Mucosa of stomach (tissue), 1 donor: ENCODE measurements around the gene PFKP.

ENCODE experiments used
- H3K27me3 ChIP-seq: one replicate; pipeline ENCODE4 v1.7.0; 2013; ENCODE audit warnings: mild to moderate bottlenecking, low read length; ENCODE audit not compliant: control insufficient read depth, insufficient read depth
- H3K36me3 ChIP-seq: one replicate; pipeline ENCODE4 v1.7.0; 2013; ENCODE audit warnings: low read length; ENCODE audit not compliant: control insufficient read depth, insufficient read depth
- H3K4me1 ChIP-seq: one replicate; pipeline ENCODE4 v1.7.0; 2013; ENCODE audit warnings: mild to moderate bottlenecking, low read length; ENCODE audit not compliant: control insufficient read depth, insufficient read depth
- H3K4me3 ChIP-seq: one replicate; pipeline ENCODE4 v1.7.0; 2013; ENCODE audit warnings: low read length
- H3K9ac ChIP-seq: one replicate; pipeline ENCODE4 v1.7.0; 2013; ENCODE audit warnings: mild to moderate bottlenecking, low read length, moderate library complexity
- H3K9me3 ChIP-seq: one replicate; pipeline ENCODE4 v1.7.0; 2013; ENCODE audit warnings: mild to moderate bottlenecking, low read length, moderate library complexity; ENCODE audit not compliant: control insufficient read depth
- donor health status: Pancreatic carcinoma.

The PFKP gene

DNA sequence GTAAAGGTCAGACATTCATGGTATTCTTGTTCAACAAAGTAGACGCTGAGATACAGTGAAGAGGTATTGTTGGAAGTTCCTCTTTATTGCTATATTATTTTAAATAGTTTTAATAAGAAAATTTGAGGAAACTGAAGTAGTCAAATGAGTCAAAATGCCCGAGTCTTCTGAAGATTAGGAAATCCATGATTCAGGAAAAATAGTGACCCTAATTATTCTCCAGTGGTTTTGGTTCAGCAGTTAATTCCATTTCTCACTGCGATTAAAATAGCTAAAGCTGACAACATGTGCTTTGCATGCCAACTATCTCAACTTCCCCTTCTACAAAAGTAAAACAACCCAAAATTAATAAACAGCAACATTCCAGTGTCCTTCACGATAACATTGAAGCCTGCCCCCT, 32.7 kb upstream of the PFKP start:
- Histone ChIP-seq H3K4me1 (no peaks in the 10 kb centered on the region), H3K4me3 (no peak overlapping the region), H3K9ac (no peak overlapping the region)

DNA sequence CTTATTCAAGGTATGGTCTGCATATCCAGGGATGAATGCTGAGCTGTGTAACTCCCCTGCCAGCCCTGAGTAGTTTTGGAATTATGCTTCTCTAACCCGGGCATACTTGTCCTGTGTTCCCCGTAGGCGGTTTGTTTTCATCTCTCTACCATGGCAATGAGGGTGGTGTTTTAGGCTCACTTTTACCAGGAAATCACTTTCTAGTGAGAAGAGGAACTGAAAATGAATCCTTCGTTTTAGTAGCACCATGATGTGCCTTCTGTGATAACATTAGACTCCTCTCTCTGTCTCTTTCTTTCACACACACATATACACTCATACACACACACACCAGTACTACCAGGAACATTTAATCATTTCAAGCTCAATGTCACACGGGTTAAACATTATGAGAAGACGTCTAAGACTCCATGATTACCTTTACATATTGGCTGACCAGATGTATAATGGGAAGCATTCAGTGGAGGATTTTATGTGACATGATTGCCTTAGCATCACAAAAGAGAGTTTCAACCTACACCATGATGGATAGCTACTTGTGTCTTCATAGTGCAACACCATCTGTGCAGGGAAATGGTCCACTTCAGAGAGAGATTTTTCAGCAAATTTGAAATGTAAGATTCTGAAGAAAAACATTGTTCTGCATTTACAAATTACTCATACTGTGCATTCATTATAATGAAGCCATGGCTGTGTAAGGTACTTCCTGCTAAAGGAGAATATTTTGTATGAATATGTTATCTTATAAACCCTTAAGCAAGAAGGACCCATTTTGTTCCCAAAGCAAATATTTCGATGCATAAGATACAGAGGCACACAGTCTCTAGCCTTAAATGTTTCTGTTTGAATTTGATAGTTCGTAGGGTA, 31.0 kb upstream of the PFKP start:
- Histone ChIP-seq H3K9ac (no peak overlapping the region), H3K36me3 (no peaks in the 10 kb centered on the region), H3K4me3 (no peak overlapping the region), H3K27me3 (no peaks in the 10 kb centered on the region), H3K9me3 (no peaks in the 10 kb centered on the region), H3K4me1 (no peaks in the 10 kb centered on the region)

More for the DNA sequence above, 32.7 kb upstream of the PFKP start:
- Histone ChIP-seq H3K27me3 (no peaks in the 10 kb centered on the region), H3K9me3 (no peaks in the 10 kb centered on the region), H3K36me3 (no peaks in the 10 kb centered on the region)

DNA sequence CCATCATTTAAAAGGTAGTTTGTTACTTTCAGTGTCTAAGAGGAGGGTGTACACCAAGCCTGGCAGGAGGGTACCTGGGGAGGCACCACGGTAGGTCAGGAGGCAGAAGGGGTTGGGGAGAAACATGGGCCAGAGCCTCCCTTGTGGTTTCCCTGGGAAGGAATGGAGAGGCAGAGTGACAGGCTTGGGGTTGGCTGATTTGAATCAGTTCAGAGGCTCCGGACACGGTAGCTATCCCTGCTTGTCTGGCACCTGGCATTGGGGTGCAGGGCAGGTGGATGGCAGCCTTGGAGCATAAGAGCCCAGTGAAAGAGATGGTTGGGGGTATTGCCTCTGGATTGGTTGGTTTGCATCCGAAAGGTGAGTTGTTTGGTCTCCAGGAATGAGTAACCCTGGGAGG, 30.2 kb upstream of the PFKP start:
- no peaks in the 10 kb centered on the region for H3K4me1 ChIP-seq
- no peaks in the 10 kb centered on the region for H3K36me3 ChIP-seq
- no peak overlapping the region for H3K4me3 ChIP-seq
- no peak overlapping the region for H3K9ac ChIP-seq
- no peaks in the 10 kb centered on the region for H3K9me3 ChIP-seq
- no peaks in the 10 kb centered on the region for H3K27me3 ChIP-seq

DNA sequence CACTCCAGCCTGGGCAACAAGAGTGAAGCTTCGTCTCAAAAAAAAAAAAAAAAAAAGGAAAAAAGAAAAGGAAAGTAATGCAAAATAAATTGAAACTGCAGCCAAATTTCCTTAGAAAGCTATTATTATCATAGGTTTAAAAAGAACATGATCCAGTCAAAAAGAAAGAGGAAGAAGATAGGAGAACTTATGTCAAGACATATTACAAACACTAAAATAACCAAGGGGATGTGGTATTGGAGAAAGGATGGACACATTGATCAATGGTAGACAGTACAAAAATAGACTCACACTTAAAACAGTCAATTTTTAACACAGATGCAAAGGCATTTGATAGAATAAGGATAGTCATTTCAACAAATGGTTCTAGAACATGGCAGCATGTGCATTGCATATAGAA, 27.3 kb upstream of the PFKP start:
- H3K36me3 ChIP-seq = no peaks in the 10 kb centered on the region
- H3K9ac ChIP-seq = no peak overlapping the region
- no peaks in the 10 kb centered on the region for H3K4me1 ChIP-seq
- no peaks in the 10 kb centered on the region for H3K27me3 ChIP-seq
- H3K9me3 ChIP-seq = no peaks in the 10 kb centered on the region
- no peak overlapping the region for H3K4me3 ChIP-seq

DNA sequence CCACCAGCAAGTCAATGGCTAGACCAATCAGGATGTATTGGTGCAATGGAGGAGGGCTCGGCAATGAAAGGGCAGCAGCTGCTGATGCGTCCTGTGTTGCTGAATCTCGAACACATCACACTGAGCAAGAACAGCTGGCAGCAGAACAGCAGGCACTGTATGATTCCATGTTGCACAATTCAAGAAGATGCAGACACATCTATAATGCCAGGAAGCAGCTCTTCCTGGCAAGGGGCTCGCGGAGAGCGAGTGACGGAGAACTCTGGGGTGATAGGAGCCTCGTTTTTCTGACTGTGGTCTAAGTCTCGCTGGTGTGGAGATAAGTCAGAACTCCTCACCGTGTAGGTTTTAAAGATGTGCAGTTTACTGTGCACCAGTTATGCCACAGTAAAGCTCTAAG, 24.8 kb upstream of the PFKP start:
- Histone ChIP-seq H3K4me3 (no peak overlapping the region), H3K36me3 (no peaks in the 10 kb centered on the region), H3K9me3 (no peaks in the 10 kb centered on the region), H3K27me3 (no peaks in the 10 kb centered on the region), H3K4me1 (peaks cover 16% of the 10 kb centered on the region), H3K9ac (no peak overlapping the region)

DNA sequence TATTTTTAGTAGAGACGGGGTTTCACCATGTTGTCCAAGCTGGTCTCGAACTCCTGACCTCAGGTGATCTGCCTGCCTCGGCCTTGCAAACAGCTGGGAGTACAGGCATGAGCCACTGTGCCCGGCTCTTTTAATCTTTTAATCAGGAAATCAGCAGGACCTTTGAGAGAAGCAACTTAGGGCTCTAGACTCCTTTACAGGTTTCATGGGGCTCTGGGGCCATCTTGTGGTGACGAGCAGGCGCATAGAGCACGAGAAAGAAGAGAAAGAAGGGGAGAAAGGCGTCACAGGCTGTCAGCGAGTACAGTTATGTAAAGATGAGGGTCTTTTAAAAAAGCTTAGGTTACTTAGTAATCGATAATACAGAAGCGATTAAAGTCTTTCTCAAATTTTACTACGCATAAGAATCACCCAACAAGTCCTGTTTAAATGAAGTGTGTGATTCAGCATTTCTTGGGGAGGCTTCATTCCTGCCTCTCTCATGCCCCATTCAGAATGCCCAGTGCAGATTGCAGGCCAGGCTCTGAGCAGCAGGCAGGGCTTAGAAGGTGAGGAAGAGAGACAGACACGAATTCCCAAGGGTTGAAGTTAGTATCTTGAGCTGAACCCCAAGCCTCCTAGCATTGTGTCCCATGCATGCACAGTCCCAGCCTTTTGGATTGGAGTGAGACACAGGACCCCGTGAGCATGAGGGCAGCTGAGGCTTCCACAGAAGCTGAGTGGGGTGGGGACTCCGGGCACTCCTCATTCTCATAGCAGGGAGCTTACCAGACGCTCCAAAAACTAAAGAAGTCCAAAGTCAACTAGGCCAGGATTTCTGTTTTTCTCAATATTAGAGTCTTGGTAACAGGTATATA, 23.6 kb upstream of the PFKP start:
- Histone ChIP-seq H3K9me3 (no peaks in the 10 kb centered on the region), H3K9ac (no peak overlapping the region), H3K27me3 (no peaks in the 10 kb centered on the region), H3K4me3 (no peak overlapping the region), H3K4me1 (peaks cover 16% of the 10 kb centered on the region), H3K36me3 (no peaks in the 10 kb centered on the region)

DNA sequence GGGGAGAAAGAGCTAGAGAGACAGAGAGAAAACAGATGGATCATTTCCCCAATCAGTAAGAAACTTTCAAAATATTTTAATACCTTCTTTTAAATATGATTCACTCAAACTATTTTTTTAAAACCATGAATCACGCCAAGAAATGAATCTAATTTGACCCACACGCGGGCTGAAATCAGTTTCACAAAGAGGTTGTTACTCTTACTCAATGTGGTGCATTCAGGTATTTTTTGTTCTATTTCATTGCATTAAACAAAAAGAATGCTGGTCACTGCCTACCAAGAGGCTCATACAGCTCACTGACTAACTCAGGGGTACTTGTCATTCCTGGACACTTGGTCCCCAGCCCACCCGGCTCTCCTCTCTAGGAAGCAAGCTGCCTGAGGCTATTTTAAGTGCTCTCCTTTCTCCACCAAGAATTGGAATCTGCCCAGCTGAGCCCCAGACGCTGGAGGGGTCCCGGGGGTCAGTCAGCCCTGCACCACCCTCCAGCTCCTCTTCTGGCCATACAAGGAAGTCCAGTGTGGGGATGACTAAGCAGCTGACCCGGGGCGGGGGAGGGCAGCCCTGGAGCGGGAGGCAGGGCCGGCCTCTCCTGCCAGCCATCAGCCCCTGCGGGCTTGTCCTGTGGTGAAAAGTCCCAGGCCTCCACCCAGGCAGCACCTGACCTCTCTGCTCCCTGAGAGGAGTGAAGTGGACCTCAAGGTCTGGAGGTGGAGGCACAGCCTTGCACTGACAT, 21.7 kb upstream of the PFKP start:
- H3K27me3 ChIP-seq = no peaks in the 10 kb centered on the region
- H3K9me3 ChIP-seq = no peaks in the 10 kb centered on the region
- H3K9ac ChIP-seq = no peak overlapping the region
- no peaks in the 10 kb centered on the region for H3K36me3 ChIP-seq
- H3K4me3 ChIP-seq = no peak overlapping the region
- H3K4me1 ChIP-seq = peaks cover 16% of the 10 kb centered on the region

DNA sequence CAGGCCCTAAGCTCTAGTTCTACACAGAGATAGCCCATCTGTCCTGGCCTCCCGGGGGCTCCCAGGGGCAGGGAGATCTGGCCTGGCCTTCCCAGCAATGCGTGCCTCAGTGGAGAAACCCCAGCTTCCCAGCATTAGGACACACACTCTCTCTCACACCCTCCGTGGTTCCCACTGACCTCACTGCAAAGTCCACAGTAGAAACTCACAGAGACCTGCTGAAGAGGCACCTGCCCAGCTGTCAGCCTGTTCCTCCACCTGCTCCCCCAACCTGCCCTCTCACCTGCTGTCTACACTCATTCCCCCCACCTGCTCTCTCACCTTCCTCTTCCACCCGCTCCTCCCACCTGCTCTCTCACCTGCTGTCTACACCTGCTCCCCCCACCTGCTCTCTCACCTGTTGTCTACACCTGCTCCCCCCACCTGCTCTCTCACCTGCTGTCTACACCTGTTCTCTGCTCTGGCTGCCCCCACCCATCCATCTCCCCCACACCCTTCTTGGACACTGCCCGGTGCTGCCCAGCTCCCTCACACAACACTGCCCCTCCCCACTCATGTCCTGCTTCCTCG, 21.1 kb upstream of the PFKP start:
- Histone ChIP-seq H3K27me3 (no peaks in the 10 kb centered on the region), H3K4me3 (no peak overlapping the region), H3K4me1 (peaks cover 16% of the 10 kb centered on the region), H3K9me3 (no peaks in the 10 kb centered on the region), H3K9ac (no peak overlapping the region), H3K36me3 (no peaks in the 10 kb centered on the region)

DNA sequence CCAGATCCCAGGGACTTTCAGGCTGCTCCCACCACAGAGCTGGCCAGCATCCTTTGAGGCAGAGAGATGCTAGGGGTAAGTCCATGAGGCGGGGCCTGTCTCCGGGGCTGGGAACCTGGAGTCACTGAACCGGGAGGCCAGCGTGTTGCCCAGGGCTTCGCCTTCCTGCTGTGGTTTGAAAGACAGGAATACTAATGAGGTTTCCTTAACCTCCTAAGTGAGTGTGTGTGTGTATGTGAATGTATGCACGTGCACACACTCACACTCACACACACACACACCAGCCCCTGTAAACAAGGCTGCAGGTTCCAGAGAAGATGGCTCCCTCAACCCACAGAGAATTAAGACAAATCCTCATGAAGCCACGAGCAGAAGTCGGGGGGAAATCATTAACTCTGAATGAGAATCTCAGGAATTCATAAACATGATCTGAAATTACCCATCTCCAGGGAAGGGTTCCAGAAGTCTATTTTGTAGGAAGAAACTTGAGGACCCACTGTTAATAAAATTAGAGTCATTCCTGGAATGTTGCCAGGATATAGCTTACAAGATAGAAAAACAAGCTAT, 20.3 kb upstream of the PFKP start:
- no peak overlapping the region for H3K9ac ChIP-seq
- H3K4me1 ChIP-seq = peaks cover 16% of the 10 kb centered on the region

DNA sequence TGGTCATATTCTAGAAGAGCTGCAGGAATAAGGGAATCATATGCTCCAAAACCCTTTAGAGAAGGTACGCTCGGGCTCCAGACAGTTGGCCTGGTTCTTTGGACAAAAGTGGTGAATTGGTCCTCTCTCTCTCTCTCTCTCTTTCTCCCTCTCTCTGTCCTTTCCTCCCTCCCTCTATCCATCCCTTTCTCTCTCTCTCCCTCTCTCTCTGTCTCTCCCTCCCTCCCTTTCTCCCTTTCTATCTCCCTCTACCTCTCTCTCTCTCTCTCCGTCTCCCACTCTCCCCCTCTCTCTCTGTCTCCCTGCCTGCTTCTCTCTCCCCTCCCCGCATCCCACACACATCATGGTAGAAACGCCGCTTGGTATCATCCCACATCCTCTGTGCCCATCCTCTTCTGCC, 19.8 kb upstream of the PFKP start:
- Histone ChIP-seq H3K4me3 (no peak overlapping the region), H3K9ac (no peak overlapping the region), H3K27me3 (no peaks in the 10 kb centered on the region), H3K9me3 (no peaks in the 10 kb centered on the region), H3K36me3 (no peaks in the 10 kb centered on the region), H3K4me1 (peaks cover 16% of the 10 kb centered on the region)

More for the DNA sequence above, 20.3 kb upstream of the PFKP start:
- Histone ChIP-seq H3K36me3 (no peaks in the 10 kb centered on the region), H3K9me3 (no peaks in the 10 kb centered on the region), H3K4me3 (no peak overlapping the region), H3K27me3 (no peaks in the 10 kb centered on the region)

DNA sequence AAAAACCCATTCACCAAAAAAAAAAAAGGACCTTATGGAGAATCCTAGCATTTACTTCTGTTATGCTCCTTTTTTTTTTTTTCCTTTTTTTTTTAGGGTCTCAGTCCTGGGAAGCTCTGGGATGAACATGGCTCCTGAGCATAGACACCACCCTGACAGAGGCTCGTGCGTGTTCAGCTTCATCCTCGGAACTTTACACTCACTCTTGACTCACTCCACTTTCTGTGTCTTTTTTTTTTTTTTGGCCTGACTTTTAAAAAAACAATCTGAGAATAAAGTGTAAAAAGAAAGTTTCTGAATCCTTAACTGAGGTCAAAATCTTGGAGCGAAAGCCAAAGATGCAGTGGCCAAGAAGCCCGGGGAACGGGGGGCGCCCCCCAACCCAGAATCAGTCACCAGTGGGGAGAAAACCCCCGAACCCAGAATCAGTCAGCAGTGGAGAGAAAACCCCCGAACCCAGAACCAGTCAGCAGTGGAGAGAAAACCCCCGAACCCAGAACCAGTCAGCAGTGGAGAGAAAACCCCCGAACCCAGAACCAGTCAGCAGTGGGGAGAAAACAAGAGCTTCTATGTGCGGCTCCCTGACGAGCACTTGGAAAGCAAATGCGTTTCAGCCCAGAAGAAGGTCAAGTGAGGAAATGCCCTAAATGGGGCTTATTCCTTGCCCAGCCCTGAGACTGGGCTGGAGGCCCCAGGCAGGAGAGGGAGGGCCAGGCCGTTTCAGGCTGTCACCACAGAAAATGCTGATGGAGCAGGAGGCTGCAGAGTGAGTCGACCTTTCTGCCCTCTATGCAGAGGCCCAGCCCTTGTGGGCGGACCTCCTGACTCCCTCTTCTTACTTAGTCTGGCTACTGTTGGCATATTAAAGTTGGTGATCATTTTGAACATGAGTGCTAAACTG, 19.0 kb upstream of the PFKP start:
- no peak overlapping the region for H3K4me3 ChIP-seq

More for the DNA sequence above, 19.0 kb upstream of the PFKP start:
- Histone ChIP-seq H3K36me3 (no peaks in the 10 kb centered on the region), H3K9me3 (no peaks in the 10 kb centered on the region), H3K27me3 (no peaks in the 10 kb centered on the region), H3K9ac (no peak overlapping the region), H3K4me1 (peaks cover 16% of the 10 kb centered on the region)
